Lung microvascular endothelial cell (primary cell): ENCODE results near the gene OR2A12. TPM values are rescaled to one million over a fixed set of nuclear protein-coding genes. Genes with fewer than 3 reads are reported as not detected.
"Not testable (repeated sequence)": the region's sequence is repeated elsewhere in the genome, so short reads cannot be mapped to it uniquely, and the experiment has no call there.

Source experiments
- DNase-seq, 2 donors: peaks; one replicate each; pipeline versions ENCODE4 v3.0.0 to v3.0.0-alpha.2; 2010; ENCODE audit warnings: low read depth in 2 of 2
- total RNA-seq: library from RNA; depleted of rRNA; stranded (reverse); fragments of >200 nt; gene quantifications from 2 replicates; pipeline ENCODE4 v1.2.1, GENCODE V29; 2014

OR2A12 gene, protein sequence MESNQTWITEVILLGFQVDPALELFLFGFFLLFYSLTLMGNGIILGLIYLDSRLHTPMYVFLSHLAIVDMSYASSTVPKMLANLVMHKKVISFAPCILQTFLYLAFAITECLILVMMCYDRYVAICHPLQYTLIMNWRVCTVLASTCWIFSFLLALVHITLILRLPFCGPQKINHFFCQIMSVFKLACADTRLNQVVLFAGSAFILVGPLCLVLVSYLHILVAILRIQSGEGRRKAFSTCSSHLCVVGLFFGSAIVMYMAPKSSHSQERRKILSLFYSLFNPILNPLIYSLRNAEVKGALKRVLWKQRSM
- total RNA-seq = not detected in 2 replicates

DNA sequence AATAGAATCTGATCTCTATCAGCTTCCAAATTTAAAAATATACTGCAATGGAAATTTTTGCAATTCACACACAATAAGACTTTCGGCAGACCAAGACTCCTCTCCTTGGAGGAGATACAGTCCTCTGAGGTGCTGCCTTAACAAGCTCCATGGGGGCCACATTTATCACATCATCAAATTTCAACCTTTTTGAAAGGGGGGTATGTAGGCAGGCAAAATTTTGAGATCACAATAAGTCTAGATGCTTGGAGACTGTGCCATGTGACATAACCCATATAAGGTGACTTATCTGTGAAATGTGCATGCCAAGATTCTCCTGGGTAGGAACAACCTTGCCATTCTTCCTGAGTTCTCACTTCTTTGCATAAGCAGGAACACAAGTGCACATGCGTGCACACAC is at the start of gene OR2A12:
OR2A12 (plus strand) TSS at position 301 of the 400 bp plus-strand sequence. CDS start 8,830 bp downstream, outside the sequence.
- DNase-seq = no peak

DNA sequence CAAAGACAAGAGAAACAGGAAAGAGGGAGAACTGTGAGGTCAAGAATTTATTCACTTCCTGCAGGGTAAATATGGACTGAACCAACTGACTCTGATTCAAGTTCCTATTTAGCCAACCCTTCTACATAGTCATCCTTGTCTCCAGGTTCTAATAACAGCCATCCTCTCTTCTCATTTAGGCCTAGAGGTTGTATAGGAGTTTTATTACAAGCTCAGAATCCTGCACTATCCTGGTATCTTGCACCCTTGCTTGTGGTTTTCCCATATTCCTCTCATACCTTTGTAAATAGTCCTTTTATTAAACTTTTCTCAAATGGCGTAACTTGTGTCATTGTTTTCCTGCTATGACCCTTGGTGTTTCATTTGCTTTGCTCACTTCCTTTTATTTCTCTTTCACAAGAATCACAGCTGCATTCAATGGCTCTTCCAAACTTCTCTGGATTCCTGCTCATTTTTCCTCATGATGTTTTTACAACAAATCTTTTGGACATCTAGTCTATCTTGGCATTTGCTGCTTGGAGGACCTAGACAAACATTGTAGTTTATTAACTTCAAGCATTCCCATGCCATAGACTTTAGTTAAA is 49.7 kb upstream of the OR2A12 start:
- DNase-seq = peak; percentile 3 to 10

DNA sequence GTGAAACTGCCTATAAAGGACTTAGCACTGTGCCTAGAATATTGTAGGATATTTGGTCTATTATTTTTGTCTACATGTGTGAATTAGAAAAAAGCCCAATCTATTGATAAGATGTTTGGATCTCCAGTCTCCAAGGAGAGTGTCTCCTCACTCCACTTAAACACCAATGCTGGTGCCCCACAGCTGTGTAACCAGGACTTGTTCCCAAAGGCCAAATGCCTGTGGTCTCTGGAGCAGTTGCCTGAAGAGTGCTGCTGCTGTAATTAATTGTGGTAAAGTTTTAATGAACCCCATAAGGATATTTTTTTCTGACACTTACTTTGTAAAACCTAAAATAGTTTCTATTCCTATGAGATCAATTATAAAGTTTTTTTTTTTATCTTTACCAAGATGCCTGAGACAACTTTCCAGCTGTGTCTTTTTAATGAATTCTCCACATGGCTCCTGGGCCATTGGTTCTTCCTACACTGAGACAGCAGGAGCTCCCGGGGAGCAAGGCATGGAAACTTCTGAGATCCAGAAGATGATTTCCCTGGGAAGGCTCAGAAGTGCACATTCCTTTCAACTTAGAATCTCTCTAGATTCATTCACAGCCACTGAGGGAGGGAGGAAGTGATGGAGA is 48.6 kb upstream of the OR2A12 start:
- no peak for DNase-seq

DNA sequence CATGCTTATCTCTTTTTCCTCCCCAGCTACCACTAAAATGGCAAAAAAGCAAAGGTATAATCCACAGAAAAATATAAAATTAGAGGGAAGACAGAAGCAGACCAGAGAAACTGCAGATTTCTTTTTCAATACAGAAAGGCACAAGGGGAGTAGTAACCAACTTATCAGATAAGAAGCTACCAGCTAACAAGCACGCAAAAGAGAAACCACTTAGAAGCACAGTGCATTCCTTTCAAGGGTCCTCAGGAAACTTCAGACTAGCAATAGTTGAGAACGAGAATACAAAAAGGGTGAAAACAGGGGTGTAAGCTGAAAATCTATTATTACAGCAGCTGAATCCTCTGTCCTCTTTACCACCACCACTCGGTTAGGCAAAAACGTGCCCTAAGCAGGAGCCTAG is 47.2 kb upstream of the OR2A12 start:
- DNase-seq = no peak

DNA sequence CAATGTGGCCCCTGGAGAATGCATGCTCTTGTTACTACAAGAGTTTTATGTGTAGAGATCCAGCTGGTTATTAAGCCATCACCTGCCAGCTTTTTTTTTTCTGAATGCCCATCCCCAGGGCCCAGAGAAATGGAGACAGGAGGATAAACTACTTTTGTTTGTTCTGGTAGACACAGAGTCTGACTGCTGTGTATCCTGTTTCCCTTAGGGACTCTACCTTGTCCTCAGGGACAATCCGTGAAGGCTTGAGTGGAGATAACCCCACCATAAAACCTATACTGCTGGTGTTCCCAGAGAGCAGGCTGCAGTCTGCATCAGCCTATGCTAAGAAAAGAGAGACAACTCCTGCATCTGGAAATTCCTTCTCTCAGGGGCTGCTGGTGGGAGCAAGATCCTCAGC is 37.4 kb upstream of the OR2A12 start, which contains the start of gene OR2A5:
OR2A5 (plus strand) TSS at position 301 of the 400 bp plus-strand sequence. CDS start 1,454 bp downstream, outside the sequence.
- DNase-seq = no peak

DNA sequence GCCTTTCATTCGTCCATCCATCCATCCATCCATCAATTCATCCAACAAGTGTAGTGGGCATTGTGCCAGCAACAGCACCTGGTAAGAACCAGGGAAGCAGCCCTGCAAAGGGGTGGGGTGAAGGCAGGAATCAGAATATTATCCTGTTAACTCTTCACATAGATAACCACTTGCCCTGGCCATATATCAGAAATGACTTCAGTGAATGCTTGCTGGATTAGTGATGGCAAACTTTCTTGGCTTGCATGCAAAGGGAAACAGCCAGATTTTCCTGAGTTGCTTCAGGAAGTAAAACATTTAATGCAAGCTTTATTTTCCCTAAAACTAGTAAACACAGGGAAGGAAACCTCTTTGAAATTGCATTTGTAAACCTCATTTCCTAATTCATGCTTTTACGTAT is 36.6 kb upstream of the OR2A12 start:
- no peak for DNase-seq

DNA sequence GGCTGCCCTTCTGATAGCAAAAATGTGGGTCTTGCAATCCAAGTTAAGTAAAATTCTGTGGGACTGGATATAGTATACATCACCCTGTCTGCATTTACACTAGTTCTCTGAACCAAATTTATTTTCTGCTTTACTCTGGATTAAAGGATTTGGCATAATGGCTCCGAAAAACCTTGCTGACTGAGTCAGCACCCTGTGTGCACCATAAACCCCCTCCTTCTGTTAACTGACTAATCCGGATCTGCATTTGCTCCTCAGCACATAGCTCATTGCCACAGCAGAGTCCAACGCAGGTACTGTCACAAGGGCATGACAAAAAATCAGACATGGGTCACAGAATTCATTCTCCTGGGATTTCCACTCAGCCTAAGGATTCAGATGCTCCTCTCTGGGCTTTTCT is 36.0 kb upstream of the OR2A12 start:
- DNase-seq = no peak

DNA sequence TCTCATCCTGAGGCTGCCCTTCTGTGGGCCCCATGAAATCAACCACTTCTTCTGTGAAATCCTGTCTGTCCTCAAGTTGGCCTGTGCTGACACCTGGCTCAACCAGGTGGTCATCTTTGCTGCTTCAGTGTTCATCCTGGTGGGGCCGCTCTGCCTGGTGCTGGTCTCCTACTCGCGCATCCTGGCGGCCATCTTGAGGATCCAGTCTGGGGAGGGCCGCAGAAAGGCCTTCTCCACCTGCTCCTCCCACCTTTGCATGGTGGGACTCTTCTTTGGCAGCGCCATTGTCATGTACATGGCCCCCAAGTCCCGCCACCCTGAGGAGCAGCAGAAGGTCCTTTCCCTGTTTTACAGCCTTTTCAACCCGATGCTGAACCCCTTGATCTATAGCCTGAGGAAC is 35.2 kb upstream of the OR2A12 start:
- not testable (repeated sequence) for DNase-seq

DNA sequence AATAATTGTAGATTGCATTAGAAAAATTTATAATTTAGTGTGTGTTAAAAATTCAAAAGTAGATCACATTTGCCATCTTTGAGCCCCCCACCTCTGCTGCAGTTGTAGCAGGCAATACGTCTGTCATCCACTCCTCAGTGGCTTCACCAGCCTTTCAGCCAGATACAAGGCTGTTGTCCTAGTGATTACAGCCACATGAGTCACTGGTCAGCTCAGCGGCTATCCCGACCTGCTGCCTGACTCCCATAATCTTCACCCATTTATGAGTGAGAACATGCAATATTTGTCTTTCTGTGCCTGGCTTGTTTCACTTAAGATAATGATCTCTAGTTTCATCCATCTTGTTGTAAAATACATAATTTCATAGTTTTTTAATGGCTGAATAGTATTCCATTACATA is 28.1 kb upstream of the OR2A12 start:
- DNase-seq = peak in 1 of 2 donors; percentile 1

DNA sequence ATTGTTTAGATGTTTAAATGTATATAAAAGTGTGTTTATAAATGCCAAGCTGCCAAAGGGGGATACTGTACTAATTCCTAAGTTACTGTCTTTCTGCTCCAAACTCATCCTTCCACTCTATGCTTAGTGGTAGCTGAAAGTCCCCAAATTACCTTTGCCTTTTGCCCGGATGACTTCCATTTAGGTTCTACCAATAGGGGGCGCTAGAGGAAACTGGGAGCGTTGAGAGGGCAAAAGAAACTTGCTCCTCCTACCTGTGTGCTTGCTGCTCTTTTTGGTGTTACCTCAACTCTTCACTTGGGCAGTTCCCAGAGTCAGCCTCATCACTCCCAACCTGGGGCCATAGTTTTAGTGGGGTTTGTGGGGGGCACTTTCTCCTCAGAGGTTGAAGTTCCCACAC is 22.4 kb upstream of the OR2A12 start:
- DNase-seq = no peak

DNA sequence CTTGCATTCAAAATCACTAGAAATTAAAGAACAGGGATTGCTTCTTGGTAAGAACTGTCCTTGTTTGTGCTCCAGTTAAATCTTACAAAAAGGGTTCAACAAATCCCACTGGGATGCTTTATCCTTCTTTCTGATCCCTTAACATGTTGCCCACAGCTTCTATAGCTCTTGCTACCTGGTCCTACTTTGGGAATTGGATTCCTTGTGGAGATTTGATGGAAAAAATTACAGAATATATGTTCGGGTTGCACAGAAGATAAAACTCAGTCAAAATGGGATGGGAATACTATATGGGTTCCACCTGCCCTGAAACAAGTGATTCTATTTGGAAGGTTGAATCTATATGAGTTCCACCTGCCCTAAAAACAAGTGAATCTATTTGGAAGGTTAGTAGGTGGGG is 16.6 kb upstream of the OR2A12 start, which contains the start of gene OR2A25:
OR2A25 (plus strand) TSS at position 301 of the 400 bp plus-strand sequence. CDS start 4,409 bp downstream, outside the sequence.
- DNase-seq = no peak

DNA sequence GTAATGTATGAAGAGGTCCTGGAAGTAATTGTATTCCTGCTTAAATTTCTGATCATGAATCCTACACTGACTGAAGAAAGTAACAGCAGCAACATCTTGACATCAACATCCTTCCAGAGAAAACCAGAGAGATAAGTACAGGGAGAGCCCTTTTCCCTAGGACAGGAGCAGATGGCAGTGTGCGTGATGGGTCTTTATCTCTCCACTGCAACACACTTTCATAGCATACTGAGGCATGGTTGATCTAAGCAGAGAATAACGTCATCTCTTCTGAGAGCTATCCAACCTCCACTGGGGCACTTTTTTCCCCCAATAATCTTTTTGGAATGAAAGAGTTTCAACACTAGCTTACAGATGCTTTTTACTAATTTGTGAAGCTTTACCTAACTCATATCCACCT is 16.1 kb upstream of the OR2A12 start:
- no peak for DNase-seq

DNA sequence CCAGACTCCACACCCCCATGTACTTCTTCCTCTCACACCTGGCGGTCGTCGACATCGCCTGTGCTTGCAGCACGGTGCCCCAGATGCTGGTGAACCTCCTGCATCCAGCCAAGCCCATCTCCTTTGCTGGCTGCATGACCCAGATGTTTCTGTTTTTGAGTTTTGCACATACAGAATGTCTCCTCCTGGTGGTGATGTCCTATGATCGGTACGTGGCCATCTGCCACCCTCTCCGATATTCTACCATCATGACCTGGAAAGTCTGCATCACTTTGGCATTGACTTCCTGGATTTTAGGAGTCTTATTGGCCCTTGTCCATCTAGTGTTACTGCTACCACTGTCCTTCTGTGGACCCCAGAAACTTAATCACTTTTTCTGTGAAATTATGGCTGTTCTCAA is 11.7 kb upstream of the OR2A12 start:
- no peak for DNase-seq

DNA sequence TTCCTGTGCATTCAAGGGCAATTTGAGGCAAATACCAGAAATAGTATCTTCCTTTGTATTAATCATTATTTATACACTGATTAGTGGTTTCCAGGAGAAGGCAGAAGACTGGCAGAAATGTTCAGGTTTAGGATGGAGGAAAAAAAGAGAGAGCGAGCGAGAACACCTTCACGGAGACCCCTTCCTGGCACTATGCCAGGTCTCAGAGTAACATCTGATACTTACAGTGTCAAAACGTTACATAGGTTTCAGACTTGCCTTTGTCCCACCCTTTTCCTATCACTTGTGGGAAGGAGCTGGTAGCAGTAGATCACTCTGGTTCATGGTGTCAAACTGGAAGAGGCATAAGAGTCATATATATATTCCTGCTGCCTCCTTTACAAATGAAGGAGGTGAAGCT is 652 bp downstream of the OR2A12 start:
- no peak for DNase-seq

DNA sequence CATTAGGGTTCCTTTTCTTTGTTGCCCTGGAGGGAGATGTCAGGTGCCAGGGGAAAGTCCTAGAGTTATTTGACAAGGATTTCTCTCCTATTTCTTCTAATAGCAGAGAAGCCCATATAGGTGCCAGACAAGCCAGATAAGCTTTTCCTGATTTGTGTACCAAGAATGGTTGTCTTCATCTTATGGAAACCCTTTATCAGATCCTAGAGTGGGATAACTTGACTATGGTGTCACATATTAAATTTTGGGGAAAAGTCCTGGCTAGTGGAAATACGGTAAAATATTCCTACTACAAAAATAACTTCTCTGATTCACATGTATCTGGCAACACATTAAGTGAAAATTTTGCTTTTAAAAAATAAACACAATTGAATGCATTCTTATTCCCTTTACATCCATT is 1.2 kb downstream of the OR2A12 start:
- no peak for DNase-seq

DNA sequence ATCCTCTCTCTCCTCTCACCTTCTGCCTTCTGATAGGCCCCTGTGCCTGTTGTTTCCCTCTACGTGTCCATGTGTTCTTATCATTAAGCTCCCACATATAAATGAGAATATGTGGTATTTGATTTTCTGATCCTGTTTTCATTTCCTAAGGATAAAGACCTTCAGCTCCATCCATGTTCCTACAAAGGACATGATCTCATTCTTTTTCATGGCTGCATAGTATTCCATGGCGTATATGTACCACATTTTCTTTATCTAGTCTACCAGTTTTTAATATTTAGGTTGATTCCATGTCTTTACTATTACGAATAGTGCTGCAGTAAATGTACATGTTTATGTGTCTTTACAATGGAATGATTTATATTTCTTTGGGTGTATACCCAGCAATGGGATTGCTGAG is 4.6 kb downstream of the OR2A12 start:
- DNase-seq = no peak

DNA sequence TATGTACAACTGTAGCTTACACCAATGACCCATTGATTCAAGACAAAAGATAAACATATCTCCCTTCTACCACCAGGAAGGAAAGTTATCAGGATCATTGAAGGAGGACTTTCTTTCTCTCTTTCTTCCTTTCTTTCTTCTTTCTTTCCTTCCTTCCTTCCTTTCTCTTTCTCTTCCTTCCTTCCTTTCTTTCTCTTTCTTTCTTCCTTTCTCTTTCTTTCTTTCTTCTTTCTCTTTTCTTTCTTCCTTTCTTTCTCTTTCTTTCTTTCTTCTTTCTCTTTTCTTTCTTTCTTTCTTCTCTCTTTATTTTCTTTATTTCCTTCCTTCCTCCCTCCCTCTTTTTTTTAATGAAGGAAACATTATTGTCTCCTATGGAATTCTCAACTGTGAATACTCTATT is 12.7 kb downstream of the OR2A12 start:
- DNase-seq = no peak

DNA sequence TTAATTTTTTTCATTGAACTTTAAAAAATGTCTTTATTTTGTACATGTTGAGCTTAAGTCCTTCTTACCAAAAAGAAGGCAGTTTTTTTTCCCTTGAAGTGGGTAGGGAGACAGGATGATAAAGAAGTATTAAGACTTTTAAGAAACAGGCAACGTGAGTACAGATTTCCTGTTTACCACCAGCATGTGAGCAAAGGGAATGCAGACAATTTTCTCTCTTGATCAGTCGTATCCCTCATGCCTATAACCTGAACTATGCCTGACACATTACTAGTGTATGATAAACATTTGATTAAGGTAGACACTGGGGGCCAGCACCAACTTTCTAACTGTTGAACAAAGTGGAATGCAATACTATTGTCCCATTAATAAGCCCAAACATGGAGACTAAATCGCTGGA is 14.5 kb downstream of the OR2A12 start:
- no peak for DNase-seq

DNA sequence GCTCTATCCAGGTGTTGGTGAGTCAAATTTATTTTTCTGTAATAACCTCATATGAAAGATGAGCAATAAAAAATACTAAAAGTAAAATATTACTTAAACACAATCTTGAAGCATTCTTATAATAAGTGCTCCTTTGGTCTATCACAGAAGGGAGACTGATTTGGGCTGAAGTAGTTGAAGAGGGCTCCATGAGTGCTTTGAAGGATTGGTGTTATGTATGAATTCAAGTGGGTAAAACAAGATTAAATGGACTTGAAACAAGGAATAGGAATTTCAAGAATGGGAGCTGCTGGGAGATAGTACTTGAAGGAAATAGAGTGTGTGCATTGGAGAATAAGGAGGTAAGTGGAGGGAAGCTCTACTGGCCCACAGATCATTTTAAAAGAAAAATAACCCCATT is 16.0 kb downstream of the OR2A12 start:
- DNase-seq = no peak

DNA sequence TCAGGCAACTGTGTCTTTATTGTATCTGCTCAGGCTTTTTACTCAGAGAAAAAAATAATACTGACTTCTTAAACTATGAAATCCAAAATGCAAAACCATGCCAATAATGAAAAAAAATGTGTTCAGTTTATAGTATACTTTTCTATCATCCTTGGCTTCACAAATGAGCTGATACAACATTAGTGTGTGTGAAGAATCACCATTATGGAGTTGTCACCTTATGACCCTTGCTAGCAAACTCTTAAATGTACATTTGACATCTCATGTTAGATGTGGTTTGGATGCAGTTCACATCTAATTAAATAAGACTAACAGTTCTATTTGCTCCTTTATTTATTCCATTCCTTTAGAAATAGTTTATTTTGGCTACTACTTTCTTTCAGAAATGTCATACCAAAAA is 19.1 kb downstream of the OR2A12 start:
- no peak for DNase-seq

DNA sequence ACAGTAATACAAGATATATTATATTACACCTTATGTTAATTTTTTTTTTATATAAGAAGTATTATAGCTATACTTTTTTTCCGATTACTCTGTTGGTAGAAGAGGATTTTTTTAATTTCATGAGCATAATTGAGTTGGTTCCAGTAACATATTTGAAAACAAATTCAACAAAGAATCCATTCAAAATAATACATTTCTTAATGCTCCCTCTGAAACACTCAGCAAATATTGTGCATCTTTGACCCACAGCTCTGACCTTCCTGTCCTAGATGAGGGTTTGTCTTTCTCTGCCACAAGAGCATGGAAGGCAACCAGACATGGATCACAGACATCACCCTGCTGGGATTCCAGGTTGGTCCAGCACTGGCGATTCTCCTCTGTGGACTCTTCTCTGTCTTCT is 23.2 kb downstream of the OR2A12 start, which contains the start of gene OR2A2:
OR2A2 (plus strand) TSS at position 301 of the 400 bp plus-strand sequence; CDS start at position 301, 0 bp downstream.
- DNase-seq = no peak

DNA sequence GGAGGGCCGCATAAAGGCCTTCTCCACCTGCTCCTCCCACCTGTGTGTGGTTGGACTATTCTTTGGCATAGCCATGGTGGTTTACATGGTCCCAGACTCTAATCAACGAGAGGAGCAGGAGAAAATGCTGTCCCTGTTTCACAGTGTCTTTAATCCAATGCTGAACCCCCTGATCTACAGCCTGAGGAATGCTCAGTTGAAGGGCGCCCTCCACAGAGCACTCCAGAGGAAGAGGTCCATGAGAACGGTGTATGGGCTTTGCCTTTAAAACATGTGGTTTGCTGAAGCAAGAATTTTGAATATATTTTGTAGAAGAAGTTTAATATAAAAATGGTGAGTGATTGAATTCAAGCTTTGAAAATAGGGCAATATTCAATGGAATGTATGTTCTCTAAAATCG is 24.2 kb downstream of the OR2A12 start:
- DNase-seq = no peak

DNA sequence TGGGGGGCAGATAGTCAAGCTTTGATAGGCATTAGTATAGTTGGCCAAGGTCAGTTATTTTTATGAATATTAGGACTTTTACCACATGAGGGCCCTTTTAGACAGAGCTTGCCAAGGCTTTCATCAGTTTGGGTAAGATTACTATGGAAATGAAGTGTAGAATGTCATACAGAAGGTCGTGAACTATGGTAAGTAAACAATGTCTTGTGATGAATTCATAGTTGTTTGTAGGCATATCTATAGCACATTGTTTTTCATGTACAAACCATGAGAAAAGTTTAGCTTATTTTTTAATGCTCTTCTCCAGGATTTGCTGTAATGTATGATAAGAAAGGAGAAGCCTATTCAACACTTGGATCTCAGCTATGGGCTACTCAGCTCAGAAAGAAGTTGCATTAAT is 27.6 kb downstream of the OR2A12 start:
- DNase-seq = no peak
